T-helper 17 cell (primary cell): ENCODE data around the gene HPDL. TPM values are rescaled to one million over a fixed set of nuclear protein-coding genes. Genes with fewer than 3 reads are reported as not detected.
"Not testable (repeated sequence)": the region's sequence is repeated elsewhere in the genome, so short reads cannot be mapped to it uniquely, and the experiment has no call there.

Source experiments
- ATAC-seq: fragments of 150-1000 bp; cut with Tn5 transposase; 2 replicates; pipeline ENCODE4 v1.10.0; 2021; ENCODE audit warnings: mild to moderate bottlenecking, moderate library complexity
- DNase-seq, 3 donors: peaks; one replicate each; pipeline versions ENCODE4 v3.0.0 to v3.0.0-alpha.2; 2020 to 2021
- H3K9me3 ChIP-seq: one replicate; pipeline ENCODE4 v1.7.0; 2013; ENCODE audit warnings: low read length, mild to moderate bottlenecking; ENCODE audit not compliant: control insufficient read depth, poor library complexity, severe bottlenecking
- H3K27ac Mint-ChIP-seq: one replicate; pipeline ENCODE4 v1.8.0; 2022; ENCODE audit warnings: mild to moderate bottlenecking, moderate library complexity, mixed read lengths
- H3K27me3 Mint-ChIP-seq: one replicate; pipeline ENCODE4 v1.8.0; 2022; ENCODE audit warnings: mixed read lengths
- H3K36me3 Mint-ChIP-seq: one replicate; pipeline ENCODE4 v1.8.0; 2022; ENCODE audit warnings: low read depth, mixed read lengths
- H3K4me1 Mint-ChIP-seq: one replicate; pipeline ENCODE4 v1.8.0; 2022; ENCODE audit warnings: mild to moderate bottlenecking, mixed read lengths
- H3K4me3 Mint-ChIP-seq: one replicate; pipeline ENCODE4 v1.8.0; 2022; ENCODE audit warnings: mild to moderate bottlenecking, moderate library complexity, mixed read lengths
- total RNA-seq, 4 donors: library from RNA in 2 of 4; stranded (reverse) in 2 of 4; gene quantifications; one replicate each; pipeline ENCODE4 v1.2.3 and lab custom pipeline; 2022 to 2026

Gene HPDL
- total RNA-seq, 2 donors from 2014 or later, result 0.17 to 0.21 TPM

DNA sequence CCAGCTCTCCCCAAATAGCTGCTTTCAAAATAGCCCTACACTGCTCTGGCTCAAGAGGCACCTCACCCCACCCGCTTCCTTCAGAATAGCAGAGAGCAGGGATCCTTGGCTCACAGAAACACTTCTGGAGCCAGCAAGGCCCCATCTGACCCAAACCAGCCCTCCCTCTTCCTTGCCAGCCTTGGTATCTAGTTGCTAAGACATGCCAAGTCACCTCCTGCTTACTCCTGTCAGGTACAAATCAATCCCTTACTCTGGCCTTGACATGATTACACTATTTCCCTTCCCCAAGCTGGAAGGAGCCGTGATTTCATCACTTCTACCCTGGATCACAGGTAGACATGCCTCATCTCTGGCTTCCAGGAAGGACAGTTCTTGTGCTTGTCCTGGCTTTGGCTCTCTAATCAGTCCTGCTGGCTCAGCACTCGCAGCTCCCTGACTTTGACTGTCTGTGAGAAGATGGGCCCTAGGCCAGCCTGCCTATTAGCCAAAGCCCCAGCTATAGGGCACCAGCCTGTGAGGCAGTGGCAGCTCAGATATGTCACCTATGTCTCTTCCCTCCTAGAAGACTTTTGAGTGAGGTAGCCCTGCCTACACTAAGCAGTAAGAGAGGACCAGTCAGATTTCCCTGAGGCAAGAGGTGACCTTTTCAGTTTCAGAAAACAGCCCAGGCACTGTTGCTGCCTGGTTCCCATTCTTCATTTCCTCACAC lies 22.4 kb downstream of the HPDL start:
- Mint-ChIP-seq H3K4me1 (peaks cover 14% of the 10 kb centered on the region), H3K36me3 (no peaks in the 10 kb centered on the region), H3K27ac (peak overlapping the region; percentile 67), H3K27me3 (no peaks in the 10 kb centered on the region), H3K4me3 (no peak overlapping the region)
- no peaks in the 10 kb centered on the region for H3K9me3 ChIP-seq
- DNase-seq (no peak), ATAC-seq (no peak)

DNA sequence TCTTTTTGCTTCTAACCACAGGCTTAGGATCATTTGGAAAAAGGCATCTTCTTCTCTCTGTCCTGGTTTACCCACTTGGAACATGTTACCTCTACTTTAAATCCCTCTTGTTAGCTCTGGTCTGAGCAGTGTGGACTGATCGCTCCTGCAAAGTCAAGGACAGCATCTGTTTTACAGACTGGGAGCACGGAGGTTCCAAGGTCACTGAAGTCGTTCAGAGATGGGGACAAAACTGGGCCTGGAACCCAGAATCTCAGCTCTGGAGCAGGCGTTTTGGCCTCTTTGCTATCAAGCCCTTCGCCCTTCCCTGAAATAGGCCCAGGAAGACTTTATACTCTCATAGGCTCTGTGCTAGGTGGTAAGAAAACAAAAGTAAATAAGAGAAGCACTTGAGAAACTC lies 24.8 kb downstream of the HPDL start:
- no peaks in the 10 kb centered on the region for H3K9me3 ChIP-seq
- Mint-ChIP-seq H3K4me3 (no peak overlapping the region), H3K27ac (no peak overlapping the region), H3K4me1 (peaks cover 9% of the 10 kb centered on the region), H3K36me3 (no peaks in the 10 kb centered on the region), H3K27me3 (no peaks in the 10 kb centered on the region)
- no peak for ATAC-seq
- no peak for DNase-seq

DNA sequence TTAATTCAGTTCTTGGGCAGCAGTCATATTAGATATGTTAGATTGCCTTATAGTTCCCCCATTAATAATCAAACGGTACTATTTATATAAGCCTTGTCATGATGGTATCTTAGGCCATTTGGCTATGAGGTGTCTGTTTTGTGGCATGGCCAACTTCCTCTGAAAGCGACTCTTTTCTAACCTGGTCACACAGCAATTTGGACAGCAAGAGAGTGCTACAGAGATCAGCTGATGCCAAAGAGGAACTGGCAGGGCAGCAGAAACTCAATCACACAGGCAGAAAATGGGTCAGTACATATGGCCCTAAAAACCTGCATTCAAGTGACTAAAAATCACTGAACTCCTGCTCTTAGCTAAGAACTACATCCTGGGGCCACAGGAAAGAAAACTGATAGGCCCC lies 27.0 kb downstream of the HPDL start:
- Mint-ChIP-seq H3K36me3 (no peaks in the 10 kb centered on the region), H3K27ac (no peak overlapping the region), H3K27me3 (no peaks in the 10 kb centered on the region), H3K4me1 (peaks cover 4% of the 10 kb centered on the region), H3K4me3 (no peak overlapping the region)
- DNase-seq, result no peak
- ATAC-seq, result no peak
- no peaks in the 10 kb centered on the region for H3K9me3 ChIP-seq

DNA sequence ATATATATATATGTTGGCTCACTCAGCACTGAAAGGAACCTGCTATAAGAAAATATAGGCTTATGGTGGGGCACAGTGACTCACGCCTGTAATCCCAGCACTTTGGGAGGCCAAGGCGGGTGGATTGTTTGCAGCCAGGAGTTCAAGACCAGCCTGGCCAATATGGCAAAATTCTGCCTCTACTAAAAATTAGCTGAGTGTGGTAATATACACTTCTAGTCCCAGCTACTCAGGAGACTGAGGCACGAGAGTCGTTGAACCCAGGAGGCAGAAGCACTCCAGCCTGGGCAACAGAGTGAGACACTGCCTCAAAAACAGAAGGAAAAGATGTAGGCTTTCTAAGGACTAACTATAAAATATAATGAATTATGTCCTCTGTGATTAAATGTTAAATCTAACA lies 28.1 kb downstream of the HPDL start:
- ATAC-seq (no peak), DNase-seq (no peak)
- H3K4me1 Mint-ChIP-seq, result peaks cover under 1% of the 10 kb centered on the region
- no peaks in the 10 kb centered on the region for H3K9me3 ChIP-seq
- H3K4me3 Mint-ChIP-seq, result no peak overlapping the region
- no peaks in the 10 kb centered on the region for H3K36me3 Mint-ChIP-seq
- H3K27ac Mint-ChIP-seq, result no peak overlapping the region
- no peaks in the 10 kb centered on the region for H3K27me3 Mint-ChIP-seq

DNA sequence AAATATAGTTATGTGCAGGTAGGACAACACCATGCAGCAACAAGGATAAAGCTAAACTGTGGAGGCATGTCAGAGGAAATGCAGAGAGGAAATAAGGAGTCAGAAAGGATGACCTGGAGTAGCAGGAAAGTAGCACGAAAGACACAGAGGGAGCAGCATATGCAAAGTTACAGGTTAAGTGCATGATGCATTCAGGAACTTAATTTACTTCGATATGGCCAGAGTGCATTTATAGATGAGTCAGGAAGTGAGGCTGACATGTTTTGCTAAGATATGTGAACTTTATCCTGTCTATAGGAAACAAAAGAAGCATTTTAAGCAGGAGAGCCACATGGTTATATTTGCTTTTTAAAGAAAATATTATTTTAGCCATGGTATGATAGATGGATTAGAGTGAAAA lies 29.0 kb downstream of the HPDL start:
- Mint-ChIP-seq H3K4me3 (no peak overlapping the region), H3K27ac (no peak overlapping the region), H3K27me3 (no peaks in the 10 kb centered on the region), H3K36me3 (no peaks in the 10 kb centered on the region), H3K4me1 (peaks cover 3% of the 10 kb centered on the region)
- no peak for DNase-seq
- no peak for ATAC-seq
- no peaks in the 10 kb centered on the region for H3K9me3 ChIP-seq

DNA sequence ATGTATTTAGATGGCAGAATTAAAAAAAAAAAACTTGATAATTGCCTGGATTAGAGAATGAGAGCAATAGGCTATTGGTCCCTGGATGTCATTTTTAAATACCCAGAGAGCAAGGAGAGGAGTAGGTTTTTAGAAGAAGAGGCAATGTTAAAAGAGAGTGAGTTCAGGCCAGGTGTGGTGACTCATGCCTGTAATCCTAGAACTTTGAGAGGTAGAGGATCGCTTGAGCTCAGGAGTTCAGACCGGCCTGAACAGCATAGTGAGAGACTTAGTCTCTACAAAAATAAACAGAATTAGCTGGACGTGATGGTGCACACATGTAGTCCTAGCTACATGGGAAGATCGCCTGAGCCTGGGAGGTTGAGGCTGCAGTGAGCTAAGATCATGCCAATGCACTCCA lies 29.5 kb downstream of the HPDL start:
- no peaks in the 10 kb centered on the region for H3K27me3 Mint-ChIP-seq
- ATAC-seq (no peak), DNase-seq (no peak)
- no peak overlapping the region for H3K4me3 Mint-ChIP-seq
- H3K36me3 Mint-ChIP-seq, result no peaks in the 10 kb centered on the region
- H3K4me1 Mint-ChIP-seq, result peaks cover 3% of the 10 kb centered on the region
- no peaks in the 10 kb centered on the region for H3K9me3 ChIP-seq
- H3K27ac Mint-ChIP-seq, result peak overlapping the region; percentile 59

DNA sequence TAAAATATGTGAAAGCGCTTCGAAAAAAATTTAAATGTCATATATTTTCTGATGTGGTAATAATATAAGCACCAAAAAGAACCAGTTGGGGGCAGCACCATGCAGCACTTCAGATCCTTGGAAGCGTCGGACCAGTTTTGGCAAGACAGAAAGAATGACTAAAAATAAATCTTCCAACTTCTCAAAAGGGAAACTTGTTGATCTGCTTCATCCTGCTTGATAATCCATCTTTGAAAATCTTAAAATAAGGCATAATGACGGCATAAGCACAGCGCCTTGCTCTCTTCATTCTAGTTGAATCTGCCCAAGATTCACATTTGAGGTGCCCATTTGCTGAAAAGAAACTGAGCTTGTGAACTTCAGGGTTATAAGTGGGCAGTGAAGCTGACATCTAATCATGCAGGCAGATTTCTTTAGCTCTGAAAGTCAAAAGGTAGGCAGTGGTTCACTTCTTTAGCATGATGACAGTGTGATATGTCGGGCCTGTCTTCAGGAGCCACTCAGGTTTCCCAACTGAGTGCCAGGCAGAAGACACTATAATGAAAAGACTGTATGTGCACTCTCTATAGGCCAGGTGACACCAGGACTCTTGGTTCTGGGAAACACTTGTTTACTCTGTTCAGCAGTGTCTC lies 33.3 kb downstream of the HPDL start:
- H3K9me3 ChIP-seq, result no peaks in the 10 kb centered on the region
- ATAC-seq (peak; percentile 68), DNase-seq (peak in 1 of 3 donors; percentile 18)
- no peak overlapping the region for H3K27ac Mint-ChIP-seq
- H3K4me1 Mint-ChIP-seq, result peaks cover 7% of the 10 kb centered on the region
- H3K27me3 Mint-ChIP-seq, result no peaks in the 10 kb centered on the region
- H3K36me3 Mint-ChIP-seq, result no peaks in the 10 kb centered on the region
- H3K4me3 Mint-ChIP-seq, result no peak overlapping the region

DNA sequence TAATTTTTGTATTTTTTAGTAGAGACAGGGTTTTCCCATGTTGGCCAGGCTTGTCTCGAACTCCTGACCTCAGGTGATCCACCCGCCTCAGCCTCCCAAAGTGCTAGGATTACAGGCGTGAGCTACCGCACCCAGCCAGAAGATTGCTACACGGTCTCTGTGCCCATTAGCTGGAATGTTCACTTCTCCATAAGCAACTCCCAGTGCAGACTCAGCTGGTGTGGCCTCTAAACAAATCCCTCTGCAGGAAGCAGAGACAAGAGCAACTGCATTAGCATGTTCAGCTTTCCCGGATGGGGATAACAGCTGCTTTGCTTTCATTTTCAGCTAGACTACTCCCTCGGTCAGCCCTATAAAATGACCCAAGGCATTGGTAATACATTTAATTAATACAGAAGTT lies 34.3 kb downstream of the HPDL start:
- ATAC-seq, H3K36me3 Mint-ChIP-seq, H3K9me3 ChIP-seq, H3K27me3 Mint-ChIP-seq, H3K27ac Mint-ChIP-seq, H3K4me3 Mint-ChIP-seq, DNase-seq, H3K4me1 Mint-ChIP-seq: not testable (repeated sequence)

DNA sequence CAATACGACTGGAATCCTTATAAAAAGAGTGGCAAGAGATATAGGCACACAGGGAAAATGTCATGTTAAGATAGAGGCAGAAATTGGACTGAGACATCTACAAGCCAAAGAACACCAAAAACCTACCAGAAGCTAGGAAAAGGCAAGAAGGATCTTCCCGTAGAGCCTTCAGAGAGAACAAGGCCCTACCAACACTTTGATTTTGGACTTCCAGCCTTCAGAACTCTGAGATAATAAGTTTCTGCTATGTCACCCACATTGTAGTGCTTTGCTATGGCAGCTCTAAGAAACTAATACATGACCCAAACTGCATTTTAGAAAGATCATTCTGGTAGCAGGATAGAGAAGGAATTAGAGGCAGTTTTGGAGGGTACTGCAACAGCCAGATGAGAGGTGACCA lies 37.6 kb downstream of the HPDL start:
- ATAC-seq (no peak), DNase-seq (no peak)
- Mint-ChIP-seq H3K27me3 (no peaks in the 10 kb centered on the region), H3K4me1 (peaks cover 7% of the 10 kb centered on the region), H3K4me3 (no peak overlapping the region), H3K36me3 (no peaks in the 10 kb centered on the region), H3K27ac (no peak overlapping the region)
- no peaks in the 10 kb centered on the region for H3K9me3 ChIP-seq

DNA sequence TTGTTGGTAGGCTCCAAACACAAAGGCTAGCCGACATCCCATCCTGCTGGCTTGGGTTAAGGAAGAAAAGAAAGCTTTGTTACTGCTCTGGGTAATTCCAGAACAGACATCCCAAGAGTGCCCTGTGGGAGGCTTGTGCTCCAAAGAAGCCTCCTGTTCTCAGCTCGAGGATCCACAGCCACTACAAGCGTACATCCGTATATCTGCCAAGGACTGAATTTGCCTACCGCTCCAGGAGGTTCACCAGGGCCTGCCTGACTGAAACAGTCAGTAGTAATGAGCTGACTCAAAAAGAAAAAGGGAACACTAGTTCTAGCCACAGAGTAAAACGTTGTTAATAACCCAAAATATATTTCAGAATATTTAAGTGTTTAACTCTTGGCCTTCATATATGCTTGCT lies 38.4 kb downstream of the HPDL start:
- H3K4me1 Mint-ChIP-seq, result peaks cover 4% of the 10 kb centered on the region
- no peak overlapping the region for H3K4me3 Mint-ChIP-seq
- H3K27me3 Mint-ChIP-seq, result no peaks in the 10 kb centered on the region
- H3K27ac Mint-ChIP-seq, result no peak overlapping the region
- H3K36me3 Mint-ChIP-seq, result no peaks in the 10 kb centered on the region
- no peaks in the 10 kb centered on the region for H3K9me3 ChIP-seq
- DNase-seq, result no peak
- no peak for ATAC-seq

DNA sequence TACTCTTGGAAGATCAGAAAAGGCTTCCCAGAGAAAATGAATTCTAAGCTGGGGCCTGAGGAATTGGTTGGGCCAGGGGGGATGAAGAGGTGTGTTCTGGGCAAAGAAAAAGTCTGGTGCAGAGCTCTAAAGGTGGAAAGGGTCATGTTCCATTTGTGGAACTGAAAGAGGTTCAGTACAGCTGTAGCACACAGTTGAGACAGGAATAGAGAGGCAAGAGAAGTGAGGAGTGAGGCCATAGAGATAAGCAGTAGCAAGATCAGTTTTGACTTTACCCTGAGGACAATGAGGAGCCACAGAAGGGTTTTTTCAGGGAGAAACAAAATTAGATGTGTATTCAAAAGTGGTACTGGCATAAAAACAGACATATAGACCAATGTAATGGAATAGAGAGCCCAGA lies 43.9 kb downstream of the HPDL start:
- Mint-ChIP-seq H3K27ac (no peak overlapping the region), H3K36me3 (peaks cover 2% of the 10 kb centered on the region), H3K4me1 (peaks cover 13% of the 10 kb centered on the region), H3K4me3 (no peak overlapping the region), H3K27me3 (no peaks in the 10 kb centered on the region)
- ATAC-seq (no peak), DNase-seq (no peak)
- H3K9me3 ChIP-seq, result no peaks in the 10 kb centered on the region

DNA sequence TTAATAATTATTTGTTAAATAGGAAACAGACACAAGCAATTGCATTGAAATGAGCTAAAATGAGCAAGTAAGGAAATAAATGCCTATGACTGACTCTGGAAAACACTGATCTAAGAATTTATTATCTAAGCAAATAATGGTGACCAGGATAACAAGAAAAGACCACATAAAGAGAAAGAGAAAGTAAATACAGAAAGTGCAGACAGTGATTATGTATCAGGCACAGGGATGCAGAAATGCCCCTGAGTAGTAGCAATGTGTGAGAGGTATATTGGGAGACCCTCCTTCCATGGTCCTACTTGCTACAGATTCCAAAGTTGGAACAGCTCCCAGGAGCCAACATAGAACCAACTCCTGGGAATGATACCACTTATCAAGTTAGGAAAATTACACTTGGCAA lies 46.9 kb downstream of the HPDL start:
- no peaks in the 10 kb centered on the region for H3K9me3 ChIP-seq
- ATAC-seq (no peak), DNase-seq (no peak)
- Mint-ChIP-seq H3K27me3 (no peaks in the 10 kb centered on the region), H3K4me3 (no peak overlapping the region), H3K27ac (no peak overlapping the region), H3K4me1 (peaks cover 17% of the 10 kb centered on the region), H3K36me3 (peaks cover 6% of the 10 kb centered on the region)

DNA sequence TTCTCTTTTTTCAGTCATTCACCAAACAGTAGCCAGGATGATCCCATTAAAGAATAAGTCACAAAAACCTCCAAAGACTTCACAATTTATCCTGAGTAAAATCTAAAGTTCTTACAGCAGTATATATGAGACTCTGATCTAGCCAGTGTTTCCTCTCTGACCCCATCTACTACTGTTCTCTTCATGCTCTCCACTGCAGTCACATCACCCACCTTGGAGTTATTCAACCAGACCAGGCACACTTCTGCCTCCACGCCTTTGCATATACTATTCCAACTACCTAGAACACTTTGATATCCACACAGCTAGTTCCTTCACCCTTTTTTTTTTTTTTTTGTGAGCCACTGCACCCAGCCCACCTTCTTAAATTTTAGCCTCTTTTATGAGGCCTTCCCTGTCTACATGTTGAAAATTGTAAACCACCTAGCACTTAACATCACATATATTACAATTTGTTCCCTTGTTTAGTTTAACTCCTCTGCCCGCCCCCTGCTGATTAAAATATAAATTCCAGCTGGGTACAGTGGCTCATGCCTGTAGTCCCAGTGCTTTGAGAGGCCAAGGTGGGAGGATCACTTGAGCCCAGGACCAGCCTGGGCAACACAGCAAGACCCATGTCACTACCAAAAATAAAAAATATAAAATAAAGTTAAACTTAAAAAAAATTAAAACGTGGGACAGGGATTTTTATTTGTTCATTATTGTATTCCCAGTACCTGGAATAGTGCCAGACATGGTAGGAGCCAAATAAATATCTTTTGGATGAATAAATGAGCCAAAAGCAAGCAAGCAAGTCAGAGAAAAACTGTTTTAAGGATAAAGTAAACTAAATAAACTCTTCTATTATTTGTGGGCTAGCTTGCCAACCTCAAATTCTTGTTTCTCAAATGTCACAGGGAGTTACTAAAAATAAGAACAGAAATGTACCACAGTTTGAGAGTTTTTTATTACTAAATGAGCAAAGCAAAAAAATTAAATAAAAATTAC lies 48.7 kb downstream of the HPDL start:
- no peaks in the 10 kb centered on the region for H3K9me3 ChIP-seq
- Mint-ChIP-seq H3K27ac (peak overlapping the region; percentile 89), H3K4me3 (no peak overlapping the region), H3K27me3 (no peaks in the 10 kb centered on the region), H3K4me1 (peaks cover 17% of the 10 kb centered on the region), H3K36me3 (peaks cover 6% of the 10 kb centered on the region)
- ATAC-seq (no peak), DNase-seq (no peak)
